Neural progenitor cell (in vitro differentiated cells): ENCODE results near the gene OPRD1.

ENCODE experiments used
- EZH2 ChIP-seq: fragments of 200-600 bp; sonication (generic); IDR thresholded peaks from 2 replicates; pipeline ENCODE4 v1.6.1; 2017; ENCODE audit warnings: antibody characterized with exemption, mild to moderate bottlenecking, moderate library complexity
- EZH2phosphoT487 ChIP-seq: fragments of 200-600 bp; sonication (generic); IDR thresholded peaks from 2 replicates; pipeline ENCODE4 v1.6.1; 2017; ENCODE audit warnings: antibody characterized with exemption
- TF ChIP-seq, protein P1 (sequence below): fragments of 200-600 bp; sonication (generic); IDR thresholded peaks from 2 replicates; pipeline ENCODE4 v1.5.1; 2017; ENCODE audit warnings: antibody characterized with exemption, mild to moderate bottlenecking

DNA sequence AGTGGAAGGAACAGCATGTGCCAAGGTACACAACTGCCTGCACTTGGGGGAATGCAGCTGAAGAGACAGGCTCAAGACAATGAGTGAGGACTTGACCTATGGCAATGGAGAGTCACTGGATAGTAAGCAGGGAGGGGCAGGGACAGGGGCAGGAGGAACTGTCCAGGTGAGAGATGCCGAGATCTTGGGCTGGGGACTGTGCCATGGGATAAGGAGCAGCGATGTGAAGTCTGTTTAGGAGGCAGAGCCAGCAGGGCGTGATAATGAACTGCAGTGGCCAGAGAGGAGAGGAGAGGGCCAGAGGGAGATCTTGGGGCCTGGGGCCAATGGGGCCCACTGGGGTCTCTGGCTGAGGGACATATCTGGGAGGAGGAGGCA, 84.6 kb downstream of the OPRD1 start:
- TF ChIP-seq, protein P1, sequence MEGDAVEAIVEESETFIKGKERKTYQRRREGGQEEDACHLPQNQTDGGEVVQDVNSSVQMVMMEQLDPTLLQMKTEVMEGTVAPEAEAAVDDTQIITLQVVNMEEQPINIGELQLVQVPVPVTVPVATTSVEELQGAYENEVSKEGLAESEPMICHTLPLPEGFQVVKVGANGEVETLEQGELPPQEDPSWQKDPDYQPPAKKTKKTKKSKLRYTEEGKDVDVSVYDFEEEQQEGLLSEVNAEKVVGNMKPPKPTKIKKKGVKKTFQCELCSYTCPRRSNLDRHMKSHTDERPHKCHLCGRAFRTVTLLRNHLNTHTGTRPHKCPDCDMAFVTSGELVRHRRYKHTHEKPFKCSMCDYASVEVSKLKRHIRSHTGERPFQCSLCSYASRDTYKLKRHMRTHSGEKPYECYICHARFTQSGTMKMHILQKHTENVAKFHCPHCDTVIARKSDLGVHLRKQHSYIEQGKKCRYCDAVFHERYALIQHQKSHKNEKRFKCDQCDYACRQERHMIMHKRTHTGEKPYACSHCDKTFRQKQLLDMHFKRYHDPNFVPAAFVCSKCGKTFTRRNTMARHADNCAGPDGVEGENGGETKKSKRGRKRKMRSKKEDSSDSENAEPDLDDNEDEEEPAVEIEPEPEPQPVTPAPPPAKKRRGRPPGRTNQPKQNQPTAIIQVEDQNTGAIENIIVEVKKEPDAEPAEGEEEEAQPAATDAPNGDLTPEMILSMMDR: no peak
- TF ChIP-seq EZH2phosphoT487 (no peak), EZH2 (no peak)
